HG02763 (cell line): ENCODE measurements around the gene NME5.

Experiments
- ATAC-seq: cut with Tn5 transposase; IDR thresholded peaks from one replicate; pipeline ENCODE4 v1.9.1; 2021; ENCODE audit warnings: mild to moderate bottlenecking, moderate library complexity; ENCODE audit not compliant: unreplicated experiment

NME5 gene

DNA sequence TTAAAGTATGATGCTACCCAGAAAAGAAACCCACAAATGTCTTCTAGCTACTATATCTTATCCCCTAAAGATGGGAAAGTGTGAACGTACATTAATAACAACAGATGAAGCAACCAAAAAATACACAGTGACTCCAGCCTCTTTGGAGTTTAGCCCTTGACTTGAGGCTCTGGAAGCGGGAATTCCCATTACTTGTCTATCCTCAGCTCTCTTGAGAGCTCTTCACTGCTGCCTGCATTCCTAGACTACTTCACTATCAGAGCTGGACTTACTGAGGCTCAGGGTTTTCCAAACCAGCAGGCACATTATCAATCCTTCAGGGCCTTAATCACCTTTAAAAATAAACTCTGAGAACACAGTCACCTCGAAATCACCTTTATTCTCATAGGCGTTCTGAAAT lies 1.0 kb upstream of the NME5 start:
- ATAC-seq: no peak

GRCh38 chr5:138139781-138140090 lies 508 bp upstream of the NME5 start:
- no peak for ATAC-seq

GRCh38 chr5:138132543-138132942 lies 6.7 kb downstream of the NME5 start:
- no peak for ATAC-seq

- ATAC-seq: no peak
These were observed 9.9 kb downstream of the NME5 start for GRCh38 chr5:138129347-138129746.

DNA sequence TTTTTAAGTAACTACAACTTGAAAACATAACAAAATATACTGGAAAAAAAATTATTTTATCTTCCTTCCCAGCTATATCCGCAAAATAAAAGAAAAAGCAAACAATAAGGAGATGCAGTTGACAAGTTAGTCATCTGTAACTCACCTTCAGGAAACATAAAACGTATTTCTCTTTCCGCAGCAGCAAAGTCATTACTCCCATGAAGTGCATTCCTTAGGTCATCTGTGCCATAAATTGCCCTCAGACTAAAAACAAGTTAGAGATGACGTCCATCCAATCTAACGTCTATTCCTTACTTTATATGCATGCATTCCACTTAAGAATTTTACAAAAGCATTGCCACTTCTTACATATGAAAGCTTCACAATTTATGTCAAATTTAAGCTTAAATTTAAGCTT lies 10.9 kb downstream of the NME5 start:
- ATAC-seq: no peak

DNA sequence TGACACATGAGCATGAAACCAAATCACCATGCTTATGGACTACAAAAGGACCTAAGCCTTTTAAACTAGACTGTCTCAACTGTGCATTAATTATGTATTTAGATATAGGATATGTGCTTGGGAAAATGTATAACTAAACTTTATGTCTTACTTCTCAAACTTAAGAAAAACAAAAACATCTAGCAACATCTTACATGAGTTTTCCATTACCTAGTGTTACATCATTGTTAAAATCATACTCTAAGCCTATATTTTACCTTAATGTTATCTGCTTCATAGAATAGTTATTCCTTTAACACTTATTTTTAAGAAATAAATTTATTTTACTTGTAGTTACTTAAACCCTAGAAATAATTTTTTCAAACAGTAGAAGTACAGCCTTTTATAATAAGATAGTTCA lies 24.0 kb downstream of the NME5 start:
- no peak for ATAC-seq

DNA sequence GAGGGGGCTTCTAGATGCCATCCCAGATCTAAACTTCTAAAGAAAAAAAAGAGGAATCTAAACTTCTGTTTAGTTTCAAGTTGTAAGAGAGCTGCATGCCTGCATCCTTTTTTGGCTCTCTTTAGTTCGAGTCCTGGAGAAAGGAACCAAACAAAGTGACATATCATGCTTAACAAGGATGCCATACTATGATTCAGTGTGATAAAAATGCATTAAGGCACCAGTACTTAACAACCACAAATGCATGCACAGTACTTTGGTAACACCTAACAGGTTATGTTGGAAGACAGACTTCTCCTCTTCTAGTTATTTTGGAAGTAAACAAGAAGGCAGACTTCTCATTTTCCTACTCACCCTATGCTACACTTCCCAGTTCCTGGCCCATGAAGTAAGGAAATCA lies 27.3 kb downstream of the NME5 start:
- no peak for ATAC-seq

DNA sequence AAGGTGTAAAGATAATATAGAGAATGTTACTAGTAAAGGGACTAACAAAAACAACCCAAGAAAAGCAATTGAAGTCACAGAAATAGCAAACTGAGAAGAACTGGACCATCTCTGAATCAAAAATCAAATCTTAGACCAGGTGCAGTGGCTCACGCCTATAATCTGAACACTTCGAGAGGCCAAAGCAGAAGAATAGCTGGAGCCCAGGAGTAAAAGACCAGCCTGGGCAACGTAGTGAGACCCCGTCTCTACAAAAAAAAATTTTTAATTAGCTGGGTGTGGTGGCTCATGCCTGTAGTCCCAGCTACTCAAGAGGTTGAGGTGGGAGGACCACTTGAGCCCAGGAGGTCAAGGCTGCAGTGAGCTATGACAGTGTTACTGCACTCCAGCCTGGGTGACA lies 28.0 kb downstream of the NME5 start:
- ATAC-seq: no peak

DNA sequence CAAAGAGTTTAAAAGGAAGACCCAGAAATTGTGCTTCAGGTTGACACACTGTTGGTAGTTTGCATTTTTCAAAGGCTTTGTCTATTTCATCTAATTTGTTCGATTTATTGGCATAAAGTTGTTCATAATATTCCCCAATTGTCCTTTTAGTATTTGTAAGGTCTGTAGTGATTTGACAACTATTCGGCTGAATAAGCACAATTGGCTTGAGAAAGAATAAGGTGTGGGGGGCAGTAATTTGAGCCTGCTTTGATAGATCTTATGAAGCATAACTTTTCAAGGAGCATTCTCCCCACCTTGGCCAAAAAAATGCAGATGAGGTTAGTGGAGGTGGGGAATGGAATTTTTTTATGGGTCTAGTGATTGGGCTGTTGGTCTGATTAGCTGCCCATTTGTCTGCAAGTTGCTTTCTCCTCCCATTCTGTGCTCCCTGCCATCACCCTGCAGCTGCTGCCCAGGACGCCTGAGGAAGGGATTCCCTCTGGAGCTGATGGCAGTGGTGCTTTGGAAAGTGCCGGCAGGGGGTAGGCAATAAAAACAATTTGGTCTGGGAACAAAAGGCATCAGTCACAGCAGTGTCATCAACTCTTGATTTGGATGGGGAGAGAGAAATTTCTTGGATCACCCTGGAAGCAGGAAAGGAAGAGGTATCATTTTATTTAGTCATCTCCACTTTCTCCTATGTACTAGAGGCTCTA lies 28.8 kb downstream of the NME5 start:
- no peak for ATAC-seq

- ATAC-seq: no peak
These were observed 29.6 kb downstream of the NME5 start for GRCh38 chr5:138109463-138110265.

DNA sequence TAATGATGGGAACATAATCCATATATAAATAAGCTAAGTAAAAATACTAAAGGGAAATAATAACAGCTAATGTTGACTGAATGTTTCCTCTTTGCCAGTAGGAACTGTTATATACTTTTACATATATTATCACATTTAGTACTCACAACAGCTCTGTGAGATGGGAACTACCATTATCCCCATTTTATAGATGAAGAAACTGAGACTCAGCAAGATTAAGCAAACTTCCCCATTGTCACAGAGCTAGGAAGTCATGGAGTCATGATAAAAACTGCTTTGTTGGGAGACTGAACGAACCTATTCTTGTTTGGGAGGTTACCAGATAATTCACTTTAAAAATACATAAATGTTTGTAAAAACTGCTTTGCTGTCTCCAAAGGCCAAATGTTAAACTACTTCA lies 32.0 kb downstream of the NME5 start:
- ATAC-seq: no peak

DNA sequence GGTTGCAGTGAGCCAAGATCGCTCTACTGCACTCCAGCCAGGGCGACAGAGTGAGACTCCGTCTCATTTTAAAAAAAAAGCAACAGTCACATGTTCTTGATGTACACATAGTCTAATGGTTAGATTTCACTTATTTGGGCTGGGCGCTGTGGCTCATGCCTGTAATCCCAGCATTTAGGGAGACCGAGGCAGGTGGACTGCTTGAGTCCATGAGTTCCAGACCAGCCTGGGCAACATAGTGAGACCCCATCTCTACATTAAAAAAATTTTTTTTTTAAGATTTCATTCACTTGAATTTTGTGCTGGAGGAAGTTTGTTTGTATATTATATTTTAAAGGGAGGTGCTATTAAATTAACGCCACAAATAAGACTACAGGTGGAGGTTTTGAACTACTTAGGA lies 33.5 kb downstream of the NME5 start:
- no peak for ATAC-seq

GRCh38 chr5:138103319-138103637 lies 36.0 kb downstream of the NME5 start:
- no peak for ATAC-seq

DNA sequence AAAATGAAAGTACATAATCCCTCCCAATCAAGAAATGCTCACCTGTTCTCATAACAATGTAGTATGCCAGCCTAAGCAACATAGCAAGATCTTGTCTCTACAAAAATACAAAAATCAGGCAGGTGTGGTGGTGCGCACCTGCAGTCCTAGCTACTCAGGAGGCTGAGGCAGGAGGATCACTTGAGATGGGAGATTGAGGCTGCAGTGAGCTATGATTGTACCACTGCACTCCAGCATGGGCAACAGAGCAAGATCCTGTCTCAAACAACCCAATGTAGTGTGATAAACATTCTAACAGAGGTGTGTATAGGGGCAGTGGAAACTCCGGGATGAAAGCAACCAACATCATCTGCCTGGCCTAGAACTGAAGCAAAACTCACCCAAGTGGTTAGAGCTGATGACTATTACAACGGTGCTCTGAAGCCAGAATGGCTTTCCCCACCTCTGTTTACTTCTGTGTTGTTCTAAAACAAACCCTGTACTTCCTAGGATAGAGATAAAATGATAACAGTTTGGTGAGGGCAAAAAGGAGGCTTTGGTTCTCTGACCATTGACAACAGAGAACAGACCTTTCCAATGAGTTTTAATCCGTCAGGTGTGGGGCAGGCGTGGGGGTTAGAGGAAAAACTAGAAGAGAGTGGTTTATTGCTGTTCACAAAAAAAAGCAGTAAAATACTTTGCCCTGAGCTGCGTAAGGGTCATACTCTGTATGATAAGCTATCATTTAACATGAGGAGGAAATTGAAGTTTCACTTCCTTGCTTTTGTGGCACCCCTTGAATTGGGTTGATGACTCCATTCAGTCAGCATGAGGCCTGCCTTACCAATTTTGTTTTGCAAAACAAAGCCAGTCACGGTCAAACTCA lies 36.5 kb downstream of the NME5 start:
- ATAC-seq: no peak

- ATAC-seq: no peak
These were observed 42.0 kb downstream of the NME5 start for GRCh38 chr5:138096997-138097828.

DNA sequence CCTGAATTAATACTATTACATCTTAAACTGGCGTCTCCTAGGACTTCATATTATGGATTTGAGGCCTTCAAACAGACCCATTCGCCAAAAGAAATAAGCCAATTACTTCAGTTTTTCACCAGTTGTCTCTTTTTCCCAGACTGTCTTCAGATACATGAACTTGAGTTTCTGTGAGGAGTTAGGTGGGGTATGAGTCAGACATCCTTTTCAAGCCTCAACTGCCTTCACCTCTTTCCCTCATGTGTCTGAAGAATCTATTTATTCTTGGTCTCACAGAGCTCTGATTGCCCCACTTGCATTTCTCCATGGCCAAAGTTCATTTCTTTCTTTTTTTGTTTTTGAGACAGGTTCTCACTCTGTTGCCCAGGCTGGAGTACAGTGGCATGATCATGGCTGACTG lies 42.9 kb downstream of the NME5 start:
- ATAC-seq: no peak

DNA sequence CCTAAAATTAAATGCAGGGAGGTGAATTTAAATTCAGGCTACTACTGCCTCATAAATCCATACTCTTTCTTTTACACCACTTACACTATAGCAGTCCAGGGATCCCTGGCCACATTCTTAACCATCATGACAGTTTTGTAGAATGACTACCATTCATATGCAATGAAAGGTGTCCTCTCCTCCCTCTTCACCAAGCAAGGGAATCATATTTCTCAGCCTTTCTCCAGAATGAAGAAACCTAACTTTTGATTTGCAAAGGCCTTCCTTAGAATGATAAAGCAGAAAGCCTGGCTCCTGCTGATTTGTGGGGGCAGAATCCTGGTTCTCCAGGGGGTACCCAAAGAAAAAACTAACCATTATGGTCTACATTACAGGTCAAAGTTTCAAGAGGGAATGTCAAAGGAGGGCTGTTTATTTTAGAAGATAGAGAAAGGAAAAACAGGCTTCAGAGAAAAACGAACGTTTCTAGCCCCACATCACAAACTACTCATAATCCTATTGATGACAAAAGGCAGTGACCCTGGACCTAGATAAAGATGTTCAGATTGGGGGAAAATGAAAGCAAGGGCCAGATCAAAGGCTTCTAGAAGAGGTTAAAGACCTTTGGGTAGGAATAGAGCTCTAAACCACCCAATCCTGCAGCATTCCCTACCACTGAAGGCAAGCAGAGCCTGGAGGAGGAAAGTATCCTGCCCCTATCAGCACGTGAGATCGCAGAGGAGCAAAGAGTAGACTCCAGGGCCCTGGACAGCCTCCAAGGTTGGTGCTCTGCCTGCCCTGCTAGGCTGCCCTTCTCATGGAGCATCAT lies 43.9 kb downstream of the NME5 start:
- no peak for ATAC-seq

- no peak for ATAC-seq
These were observed 46.2 kb downstream of the NME5 start for GRCh38 chr5:138093036-138093435.

DNA sequence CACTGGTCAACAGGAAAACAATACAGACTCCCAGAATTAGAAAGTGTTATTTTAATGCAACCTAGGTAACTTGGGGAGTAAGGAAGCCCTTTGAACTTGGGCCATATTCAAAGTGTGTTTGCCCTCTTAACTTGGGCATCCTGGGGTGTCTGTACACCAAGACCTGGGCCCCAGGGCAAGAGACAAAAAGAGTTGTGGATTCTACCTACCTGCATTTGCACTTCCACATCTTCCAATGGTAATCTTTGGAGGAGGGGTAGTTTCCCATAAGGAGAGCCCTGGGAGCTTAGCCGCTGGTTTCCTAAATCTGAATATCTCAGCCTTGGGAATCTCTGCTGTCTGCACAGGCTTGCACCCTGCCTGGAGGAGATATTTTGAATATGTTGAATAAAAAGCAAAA lies 46.9 kb downstream of the NME5 start:
- no peak for ATAC-seq

DNA sequence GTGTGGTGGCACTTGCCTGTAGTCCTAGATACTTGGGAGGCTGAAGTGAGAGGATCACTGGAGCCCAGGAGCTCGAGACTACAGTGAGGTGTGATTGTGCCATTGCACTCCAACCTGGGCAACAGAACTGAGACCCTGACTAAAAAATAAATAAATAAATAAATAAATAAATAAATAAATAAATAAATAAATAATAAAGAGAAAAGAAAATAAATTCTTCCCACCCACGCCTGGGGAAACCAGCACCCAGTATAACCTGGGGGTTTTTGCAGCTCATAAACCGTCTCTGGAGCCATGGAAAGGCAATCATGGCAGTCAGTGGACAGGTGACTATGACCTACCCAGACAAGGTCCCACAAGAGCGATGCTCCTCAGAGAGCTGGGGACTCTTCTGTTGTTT lies 47.5 kb downstream of the NME5 start:
- no peak for ATAC-seq
